GM13977 (cell line): ENCODE measurements around the gene SUCO.

ENCODE experiments used
- DNase-seq: peaks from one replicate; pipeline ENCODE4 v3.0.0; 2012; ENCODE audit warnings: low spot score
- CTCF ChIP-seq: IDR thresholded peaks from 2 replicates; pipeline ENCODE4 v1.5.1; 2012; ENCODE audit warnings: mild to moderate bottlenecking, control low read depth; ENCODE audit not compliant: insufficient read depth; ENCODE audit errors: extremely low read depth, missing control alignments
- in situ Hi-C: fragments of 300-500 bp; cut with MboI; formaldehyde crosslinking; loops from one replicate; pipeline ENCODE4 v1.12.0; 2022; ENCODE audit warnings: low sequenced_read_pairs, low pct_unique_long_range_greater_than_20kb, mixed read lengths, inconsistent platforms; ENCODE audit not compliant: unreplicated experiment

SUCO gene

GRCh38 chr1:172540635-172541034 is 7.7 kb downstream of the SUCO start:
- in situ Hi-C loops, result no loop called here
- DNase-seq, result no peak
- no peak for TF ChIP-seq CTCF

- TF ChIP-seq CTCF, result no peak
- no peak for DNase-seq
- in situ Hi-C loops, result no loop called here
Observed at GRCh38 chr1:172544481-172545104, 11.6 kb downstream of the SUCO start.

- peak; percentile 15 for DNase-seq
- in situ Hi-C loops, result no loop called here
- TF ChIP-seq CTCF, result no peak
Observed at GRCh38 chr1:172545396-172546004, 12.6 kb downstream of the SUCO start.

GRCh38 chr1:172547071-172547470 is 14.1 kb downstream of the SUCO start:
- in situ Hi-C loops, result no loop called here

GRCh38 chr1:172549621-172550280 is 16.8 kb downstream of the SUCO start:
- DNase-seq, result no peak
- TF ChIP-seq CTCF, result no peak
- in situ Hi-C loops, result no loop called here

More at GRCh38 chr1:172547071-172547470, 14.1 kb downstream of the SUCO start:
- TF ChIP-seq CTCF, result no peak
- DNase-seq, result no peak

GRCh38 chr1:172551279-172551678 is 18.3 kb downstream of the SUCO start:
- no peak for DNase-seq
- in situ Hi-C loops, result no loop called here
- no peak for TF ChIP-seq CTCF
